Cardiac septum (tissue), 1 donor: ENCODE measurements around the gene LGALS8. TPM values are rescaled to one million over a fixed set of nuclear protein-coding genes. Genes with fewer than 3 reads are reported as not detected.

Experiments used
- DNase-seq: peaks from one replicate; pipeline ENCODE4 v3.0.0-alpha.2; 2020; ENCODE audit warnings: low spot score
- intact Hi-C: fragments of 100-400 bp; cut with DNase I; formaldehyde crosslinking; loops from one replicate; pipeline ENCODE4 v1.14.0; 2022
- total RNA-seq: library from RNA; stranded (reverse); fragmentation: NEBNext Ultra II Directional; extraction: Animal tissue kit (Norgen Biotek cat#: 25700); gene quantifications from one replicate; pipeline ENCODE4 v1.2.1, GENCODE V29; 2021
- donor health status: DM: no; HTN: no; CAD: no.

LGALS8 gene
- total RNA-seq, 1 donor from 2014 or later: 77.6 TPM

DNA sequence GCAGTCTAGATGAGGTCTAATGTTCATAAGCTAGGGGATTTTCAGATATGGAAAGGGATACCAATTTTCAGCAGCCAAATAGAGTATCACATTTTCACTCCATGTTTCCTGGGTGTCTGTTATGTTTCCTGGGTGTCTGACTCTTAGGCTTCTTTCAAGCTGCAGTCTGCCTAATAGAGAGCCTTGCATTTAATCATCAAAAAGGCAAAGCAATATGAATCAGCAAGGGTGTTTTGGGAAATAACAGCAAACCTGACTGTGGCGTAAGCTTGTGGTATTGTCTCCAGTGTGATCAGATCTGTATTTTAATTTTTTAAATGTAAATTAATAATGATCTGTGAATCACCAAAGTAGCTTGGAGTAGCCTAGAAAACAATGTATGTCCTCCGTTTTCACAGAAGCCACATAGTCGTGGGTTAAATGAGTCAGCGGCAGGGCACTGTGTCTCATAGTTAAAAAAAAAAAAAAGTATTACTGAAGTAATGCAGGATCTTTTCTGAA lies 10.4 kb downstream of the LGALS8 start:
- intact Hi-C loops: no loop called here
- no peak for DNase-seq

DNA sequence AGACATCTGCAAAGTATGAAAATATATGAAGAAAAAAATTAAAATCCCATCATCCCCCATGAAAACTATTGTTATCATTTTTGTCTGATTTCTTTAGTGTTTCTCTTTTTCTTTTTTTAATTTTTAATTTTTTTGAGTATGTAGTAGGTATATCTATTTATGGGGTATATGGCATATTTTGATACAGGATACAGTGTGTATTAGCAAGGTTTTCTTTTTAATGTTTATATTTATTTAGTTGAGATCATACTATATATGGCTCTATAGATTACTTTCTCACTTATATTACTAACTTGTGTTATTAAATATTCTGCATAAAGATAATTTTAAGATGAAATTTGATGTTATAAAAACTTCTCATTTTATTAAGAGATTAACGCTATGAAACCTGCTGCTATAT lies 11.4 kb downstream of the LGALS8 start:
- intact Hi-C loops: no loop called here
- DNase-seq: no peak

DNA sequence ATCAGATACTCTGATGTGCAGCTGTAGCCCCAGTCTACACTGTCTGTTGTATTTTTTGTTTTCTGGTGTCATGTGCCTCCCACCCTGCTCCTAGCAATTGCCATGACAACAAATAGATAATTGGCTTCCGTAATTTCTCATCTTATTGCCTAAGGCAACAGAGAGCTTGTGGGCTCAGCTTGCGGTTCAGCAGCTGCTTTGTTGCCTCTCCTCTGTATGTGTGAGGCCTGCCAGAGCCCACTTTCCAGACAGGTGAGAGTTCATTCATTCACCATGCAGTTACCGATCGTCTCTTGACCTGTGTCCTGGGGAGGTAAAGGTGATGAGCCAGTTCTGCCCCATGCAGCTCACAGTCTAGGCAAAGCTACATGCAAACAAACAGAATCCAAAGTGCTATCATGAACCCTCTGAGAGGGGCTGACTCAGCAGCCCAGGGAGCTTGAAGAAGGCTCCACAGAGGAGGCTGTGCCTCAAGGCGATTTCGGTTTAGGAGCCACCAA lies 11.9 kb downstream of the LGALS8 start:
- intact Hi-C loops: no loop called here

DNA sequence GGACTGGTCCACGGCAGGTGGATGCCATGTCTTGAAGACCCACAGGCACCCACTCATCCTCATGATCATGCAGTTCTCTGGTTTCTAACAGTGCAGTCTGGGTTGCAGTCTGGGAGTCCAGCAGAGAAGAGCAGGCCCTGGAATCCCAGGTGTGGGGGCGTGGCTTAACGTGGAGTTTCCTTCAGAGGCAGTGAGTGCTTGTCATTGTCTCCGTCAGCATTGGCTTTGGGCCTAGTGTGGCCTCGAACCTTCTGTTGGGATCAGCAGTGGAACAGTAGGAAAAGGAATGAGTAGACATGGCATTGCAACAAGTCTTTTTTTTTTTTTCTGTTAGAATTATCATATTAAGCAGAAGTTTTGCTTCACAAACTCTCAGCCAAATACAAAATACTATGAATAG lies 12.8 kb downstream of the LGALS8 start:
- intact Hi-C loops: no loop called here

More for the DNA sequence above, 11.9 kb downstream of the LGALS8 start:
- DNase-seq: no peak

DNA sequence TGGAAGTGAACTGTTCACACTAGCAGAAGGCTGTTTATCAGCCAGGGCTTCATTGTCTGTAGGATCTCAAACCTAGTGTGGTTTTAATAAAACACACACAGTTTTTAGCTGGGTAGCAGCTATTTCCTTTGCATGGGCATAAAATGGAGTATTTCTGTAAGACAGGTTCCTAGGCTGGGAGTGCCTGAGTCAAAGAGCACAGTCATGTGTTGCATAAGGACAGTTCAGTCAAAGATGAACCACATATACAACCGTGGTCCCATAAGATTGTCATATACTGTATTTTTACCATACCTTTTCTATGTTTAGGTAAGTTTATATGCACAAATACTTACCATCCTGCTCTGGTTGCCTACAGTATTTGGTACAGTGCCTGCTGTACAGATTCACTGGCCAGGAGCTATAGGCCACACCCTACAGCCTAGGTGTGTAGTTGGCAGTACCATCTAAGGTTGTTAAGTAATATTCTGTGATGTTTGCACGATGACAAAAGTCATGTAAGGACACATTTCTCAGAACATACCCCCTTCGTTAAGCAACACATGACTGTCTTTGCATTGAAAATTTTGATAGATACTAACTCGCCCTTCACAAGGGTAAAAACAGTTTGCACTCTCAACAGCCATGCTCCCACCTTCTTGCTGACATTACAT lies 17.2 kb downstream of the LGALS8 start:
- DNase-seq: no peak
- intact Hi-C loops: no loop called here

More for the DNA sequence above, 12.8 kb downstream of the LGALS8 start:
- DNase-seq: no peak

DNA sequence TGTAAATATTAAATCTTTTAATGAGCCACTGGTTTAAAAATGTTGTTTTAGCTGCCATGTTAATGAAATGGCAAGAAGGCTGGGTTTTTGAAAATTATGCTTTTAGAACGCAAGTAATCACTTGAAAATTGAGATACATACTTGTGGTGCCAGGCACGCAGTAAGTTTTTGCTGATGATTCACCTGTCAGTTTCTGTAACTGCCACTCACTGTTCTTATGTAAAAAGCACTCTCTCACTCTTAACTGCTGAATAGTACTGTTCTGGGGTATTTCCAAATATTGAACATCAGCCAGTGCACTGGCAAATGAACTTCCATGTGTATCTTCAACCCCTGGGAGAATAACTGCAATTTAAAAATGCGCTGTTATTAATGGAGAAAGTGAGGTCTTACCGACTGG lies 17.9 kb downstream of the LGALS8 start:
- intact Hi-C loops: no loop called here
- no peak for DNase-seq

DNA sequence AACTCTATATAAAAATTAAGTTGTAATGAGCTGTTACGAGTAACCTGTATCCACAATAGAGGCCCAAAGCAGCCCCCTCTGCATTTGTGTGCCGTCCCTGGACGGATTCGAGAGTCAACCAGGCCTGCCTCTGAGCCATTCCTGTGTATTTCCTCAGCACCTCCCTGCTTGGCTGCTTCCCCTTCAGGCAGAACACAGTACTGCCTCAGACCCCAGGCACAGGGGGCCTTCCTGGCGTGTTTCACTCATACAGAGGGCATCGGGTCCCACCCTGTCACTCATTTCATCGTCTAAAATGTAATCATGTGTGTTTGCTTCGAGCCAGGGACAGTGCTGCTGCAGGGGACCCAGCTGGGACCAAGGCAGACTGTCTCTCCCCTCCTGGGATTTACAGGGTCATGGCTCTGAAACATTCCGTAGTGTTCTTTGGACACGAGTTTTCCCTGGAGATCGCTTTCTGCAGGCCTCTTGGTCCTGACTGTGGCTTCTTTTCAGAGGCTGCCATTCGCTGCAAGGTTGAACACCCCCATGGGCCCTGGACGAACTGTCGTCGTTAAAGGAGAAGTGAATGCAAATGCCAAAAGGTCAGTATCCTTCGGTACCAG lies 19.4 kb downstream of the LGALS8 start:
- DNase-seq: no peak

DNA sequence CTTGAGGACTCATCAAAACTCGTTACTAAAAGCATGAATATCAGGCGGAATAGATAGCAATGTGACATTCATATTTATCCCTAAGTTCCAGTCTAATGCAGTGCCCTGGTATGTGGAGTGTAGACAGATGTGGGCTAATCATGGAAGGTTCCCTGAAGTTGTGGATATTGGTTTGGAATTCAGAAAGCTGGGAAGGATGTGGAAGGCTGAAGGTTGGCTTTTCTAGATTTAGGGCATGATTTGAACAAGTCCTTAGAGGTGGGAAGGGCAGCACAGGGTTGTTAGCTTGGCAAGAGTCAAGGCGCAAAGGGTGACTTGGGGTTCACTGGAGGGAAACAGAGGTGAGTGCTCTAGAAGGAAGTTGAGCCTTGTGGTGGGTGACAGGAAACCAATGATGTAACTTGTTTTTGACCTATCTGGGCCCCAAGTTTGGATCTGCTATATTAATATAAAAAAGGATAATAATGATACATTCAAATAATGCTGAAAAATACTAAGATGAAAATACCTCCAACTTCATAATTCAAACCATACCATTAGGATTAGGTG lies 21.9 kb downstream of the LGALS8 start:
- no peak for DNase-seq
- intact Hi-C loops: no loop called here

More for the DNA sequence above, 19.4 kb downstream of the LGALS8 start:
- intact Hi-C loops: no loop called here

DNA sequence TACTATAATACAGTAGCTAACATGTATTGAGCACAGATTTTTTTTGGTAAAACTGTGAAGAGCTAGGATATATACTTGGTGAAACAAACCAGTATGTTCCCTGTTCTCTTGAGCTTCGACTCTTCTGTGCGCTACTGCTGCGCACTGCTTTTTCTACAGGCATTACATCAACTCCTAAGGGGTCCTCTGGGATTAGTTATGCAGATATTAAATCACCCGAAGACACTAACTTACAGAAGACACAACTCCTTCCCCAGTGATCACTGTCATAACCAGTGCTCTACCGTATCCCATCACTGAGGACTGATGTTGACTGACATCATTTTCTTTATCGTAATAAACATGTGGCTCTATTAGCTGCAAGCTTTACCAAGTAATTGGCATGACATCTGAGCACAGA lies 24.7 kb downstream of the LGALS8 start:
- intact Hi-C loops: no loop called here
- DNase-seq: no peak

DNA sequence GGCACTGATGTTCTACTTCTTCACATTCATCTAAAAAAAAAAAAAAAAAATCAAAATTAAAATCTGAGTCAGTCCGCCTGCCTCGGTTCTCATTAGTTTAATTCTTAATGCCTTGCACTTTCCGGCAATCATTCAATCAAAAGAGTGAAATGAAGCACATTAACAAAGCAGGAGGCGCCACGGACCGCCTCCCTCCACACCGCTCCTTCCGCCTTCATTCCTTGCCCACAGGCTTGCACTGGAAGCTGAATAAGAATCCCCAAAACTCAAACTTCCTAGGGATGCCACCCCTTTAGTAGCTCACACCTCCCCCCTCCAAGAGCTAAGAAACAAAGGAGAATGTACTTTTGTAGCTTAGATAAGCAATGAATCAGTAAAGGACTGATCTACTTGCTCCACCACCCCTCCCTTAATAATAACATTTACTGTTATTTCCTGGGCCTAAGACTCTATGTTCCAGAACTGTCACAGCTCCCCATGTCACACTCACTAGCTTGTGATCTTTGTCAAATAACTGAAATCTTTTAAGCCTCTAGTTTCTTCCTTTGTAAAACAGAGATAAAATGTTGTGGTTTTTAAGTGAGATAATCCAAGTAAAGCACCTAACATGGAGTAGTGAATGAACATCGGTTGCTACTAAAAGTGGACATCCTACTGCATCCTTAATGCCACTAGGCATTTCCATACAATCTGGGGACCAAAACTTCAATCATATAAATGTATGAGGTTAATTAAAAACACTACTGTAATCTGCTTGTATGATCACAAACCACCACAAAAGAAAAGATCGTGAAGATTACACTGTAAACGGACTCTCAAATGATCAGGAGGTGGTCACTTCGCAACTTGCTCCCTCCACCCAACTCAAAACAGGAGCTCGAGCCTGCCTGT lies 27.4 kb downstream of the LGALS8 start:
- no peak for DNase-seq
- intact Hi-C loops: no loop called here

DNA sequence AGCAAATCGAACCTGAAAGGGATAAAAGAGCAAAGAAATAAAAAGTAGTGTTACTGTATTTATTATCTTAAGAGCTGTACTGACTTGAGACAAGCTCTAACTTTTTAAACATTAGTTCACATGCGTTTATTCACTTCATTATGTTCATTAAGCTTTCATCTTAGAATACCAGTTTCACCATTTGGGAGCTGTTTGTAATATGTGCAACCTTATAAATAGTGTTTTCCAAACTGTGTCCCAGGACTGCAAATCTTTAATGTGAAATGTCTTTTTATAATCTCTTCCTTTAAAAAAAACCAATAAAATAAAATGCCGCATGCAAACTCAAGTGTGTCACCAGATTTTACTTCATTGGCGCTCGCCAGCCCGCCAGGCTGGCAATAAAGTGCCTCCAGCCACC lies 28.3 kb downstream of the LGALS8 start:
- no peak for DNase-seq
- intact Hi-C loops: no loop called here

DNA sequence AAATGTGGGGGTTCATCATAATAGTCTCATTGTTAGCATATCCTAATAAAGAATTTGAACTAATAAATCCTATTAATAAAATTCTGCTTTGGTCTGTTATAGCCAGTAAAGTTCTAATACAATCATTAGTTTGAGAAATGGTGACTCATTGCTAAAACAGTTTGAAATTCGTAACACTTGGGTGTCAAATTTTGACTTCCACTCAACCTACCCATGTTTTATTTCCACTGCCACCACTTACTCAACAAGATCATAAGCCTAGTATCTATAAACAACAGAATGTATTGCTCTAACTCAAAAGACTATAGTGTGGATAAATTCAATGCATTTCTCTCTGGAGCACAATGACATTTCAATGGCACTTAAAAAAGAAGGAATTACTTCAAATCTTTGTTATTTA lies 29.1 kb downstream of the LGALS8 start:
- no peak for DNase-seq
- intact Hi-C loops: no loop called here

DNA sequence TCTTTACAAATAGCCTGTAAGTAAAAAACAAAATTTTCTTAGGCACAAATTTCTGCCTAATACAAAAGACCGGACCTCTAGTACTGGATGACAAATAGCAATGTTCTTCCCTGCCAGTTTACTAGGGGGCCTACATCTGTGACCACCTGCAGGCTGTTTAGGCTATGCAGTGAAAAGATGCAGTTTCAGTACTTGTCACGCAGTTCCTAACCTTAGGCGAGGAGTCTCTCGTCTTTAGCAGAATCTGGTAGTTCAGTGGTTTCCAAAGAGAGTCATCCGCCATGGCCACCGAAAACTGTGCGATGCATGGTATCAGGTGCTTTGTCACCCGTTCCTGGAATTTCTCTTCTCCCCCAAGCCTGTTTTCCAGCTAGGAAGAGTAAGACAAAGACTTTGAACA lies 29.6 kb downstream of the LGALS8 start:
- DNase-seq: no peak
- intact Hi-C loops: no loop called here

DNA sequence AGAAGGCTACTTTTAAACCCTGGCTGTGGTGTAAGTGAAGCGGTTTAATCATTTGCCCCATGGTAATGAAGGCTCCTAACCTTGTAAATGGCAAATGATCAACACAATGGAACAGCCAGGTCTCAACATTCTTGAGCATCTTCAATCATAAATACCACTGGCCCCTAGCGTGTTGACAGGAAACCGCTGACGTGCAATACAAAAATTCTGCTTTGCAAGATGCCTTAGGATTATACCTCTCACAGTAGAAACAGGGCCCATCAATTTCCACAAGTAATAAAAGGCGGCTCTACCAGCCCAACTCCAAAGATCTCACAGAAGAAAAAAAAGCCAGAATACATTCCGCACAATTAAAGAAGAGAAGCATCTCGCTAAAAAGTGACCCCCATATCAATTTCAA lies 32.8 kb downstream of the LGALS8 start:
- intact Hi-C loops: no loop called here
- DNase-seq: no peak

DNA sequence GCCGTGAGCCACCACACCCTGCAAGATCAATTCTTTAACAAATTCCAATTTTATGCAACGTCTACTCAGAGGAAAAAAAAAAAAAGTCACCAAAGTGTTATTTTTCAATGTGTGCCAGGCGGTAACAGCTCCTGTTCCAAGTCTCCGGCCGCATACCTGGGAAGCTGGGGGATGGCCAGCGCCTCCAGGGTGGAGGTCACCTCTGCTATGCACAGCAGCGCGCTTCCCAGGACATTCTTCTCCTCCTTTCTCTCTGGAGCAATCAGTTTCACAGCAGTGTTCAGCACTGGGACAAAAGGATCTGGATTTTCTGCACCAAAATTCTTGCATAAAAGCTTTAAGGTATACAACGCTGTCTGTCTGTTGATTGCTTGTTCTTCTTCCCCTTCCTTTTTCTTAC lies 34.3 kb downstream of the LGALS8 start:
- intact Hi-C loops: no loop called here
- DNase-seq: no peak

DNA sequence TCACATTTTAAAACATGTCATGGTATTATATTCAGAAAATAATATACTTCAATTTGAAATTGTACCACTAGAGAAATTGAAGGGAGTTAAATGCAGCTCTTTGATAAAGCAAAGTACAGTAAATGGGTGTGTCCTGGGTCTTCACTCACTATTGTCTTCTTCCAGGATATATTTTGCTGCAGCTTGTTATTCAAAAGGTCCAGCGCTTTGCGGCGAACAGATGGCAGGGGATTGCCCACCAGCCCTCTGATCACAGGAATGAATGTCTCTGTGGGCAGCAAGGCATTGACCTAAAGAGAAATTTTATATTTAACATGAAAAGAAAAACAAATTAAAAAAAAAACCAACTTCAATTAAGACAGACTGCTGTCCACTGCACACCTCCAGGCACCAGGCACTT lies 35.1 kb downstream of the LGALS8 start:
- intact Hi-C loops: no loop called here
- no peak for DNase-seq

DNA sequence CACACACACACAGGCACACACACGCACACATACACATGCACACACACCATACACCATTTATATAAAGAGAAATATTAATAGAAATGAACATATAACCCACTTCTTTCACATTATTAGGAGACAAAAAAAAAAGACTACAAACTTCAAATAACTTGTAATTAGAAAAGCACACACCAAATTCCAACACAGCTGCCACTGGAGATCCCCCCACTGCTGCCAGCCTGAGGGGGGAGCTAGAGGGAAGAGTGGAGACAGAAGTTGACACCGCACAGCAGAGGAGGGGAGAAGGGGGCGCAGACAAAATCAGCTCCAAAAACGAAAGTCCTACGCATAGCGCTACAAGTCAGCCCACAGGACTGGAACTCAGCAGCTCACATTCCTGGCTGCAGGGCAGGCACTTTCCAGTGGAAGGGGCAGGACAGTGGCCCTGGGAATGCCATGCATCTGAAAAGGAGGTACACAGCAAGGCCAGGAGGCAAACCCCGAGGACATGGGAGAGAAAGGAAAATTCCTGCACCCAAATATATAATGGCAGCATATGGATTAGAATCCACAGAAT lies 36.5 kb downstream of the LGALS8 start:
- no peak for DNase-seq
- intact Hi-C loops: no loop called here

DNA sequence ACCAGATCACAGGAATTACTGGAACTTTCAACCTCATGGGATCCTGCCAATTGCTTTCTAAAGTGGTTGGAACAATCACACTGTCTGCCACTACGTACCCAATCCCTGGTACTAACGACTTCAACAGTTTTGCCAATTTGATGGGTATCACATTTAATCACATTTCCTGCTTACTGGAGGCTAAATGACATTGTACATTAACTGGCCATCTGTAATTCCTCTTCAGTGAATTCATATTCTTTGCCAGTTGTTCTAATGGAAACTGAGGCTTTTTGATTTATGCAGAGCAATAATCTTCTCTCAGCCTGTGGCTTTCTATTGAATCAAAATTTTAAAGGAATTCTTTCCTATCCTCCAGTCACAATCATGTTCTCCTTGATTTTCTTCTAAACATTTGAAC lies 38.2 kb downstream of the LGALS8 start:
- no peak for DNase-seq
- intact Hi-C loops: no loop called here

DNA sequence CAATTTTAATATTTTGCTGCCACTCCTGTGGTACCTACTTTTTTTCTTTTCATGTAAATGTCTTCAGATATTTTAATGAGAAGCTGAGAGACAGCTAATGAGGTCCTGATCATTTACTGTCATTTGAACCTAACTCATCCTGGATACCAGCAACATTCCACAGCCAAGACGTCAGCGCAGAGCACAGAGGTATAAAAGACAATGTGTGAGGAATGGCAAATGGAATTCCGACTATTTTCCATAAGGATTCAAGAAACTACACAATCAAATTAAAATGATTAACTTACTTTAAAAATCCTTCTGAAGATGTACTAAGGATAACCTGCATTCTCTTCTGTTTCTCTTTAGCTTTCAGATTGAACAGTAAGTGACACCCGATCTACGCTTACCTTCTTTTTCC lies 41.7 kb downstream of the LGALS8 start:
- no peak for DNase-seq
- intact Hi-C loops: no loop called here
